Activated CD8-positive, alpha-beta memory T cell treated with anti-CD3 and anti-CD28 coated beads, Interleukin-2, amount 50 U/mL, for 48 hours (primary cell): ENCODE results near the gene PLEKHS1.
"Not testable (repeated sequence)": the region's sequence is repeated elsewhere in the genome, so short reads cannot be mapped to it uniquely, and the experiment has no call there.

ENCODE experiments used
- DNase-seq: peaks from one replicate; pipeline ENCODE4 v3.0.0-alpha.2; 2020

The PLEKHS1 gene

GRCh38 chr10:113802997-113803396, 51.5 kb downstream of the PLEKHS1 start:
- no peak for DNase-seq

- no peak for DNase-seq
Observed at GRCh38 chr10:113806503-113806902, 55.0 kb downstream of the PLEKHS1 start.

- DNase-seq: no peak
Observed at GRCh38 chr10:113808168-113808567, 56.7 kb downstream of the PLEKHS1 start.

- DNase-seq: not testable (repeated sequence)
Observed at GRCh38 chr10:113814700-113815099, 63.2 kb downstream of the PLEKHS1 start.

- no peak for DNase-seq
Observed at GRCh38 chr10:113819989-113820388, 68.5 kb downstream of the PLEKHS1 start.

- no peak for DNase-seq
Observed at GRCh38 chr10:113820507-113820906, 69.0 kb downstream of the PLEKHS1 start.

GRCh38 chr10:113821306-113821705, 69.8 kb downstream of the PLEKHS1 start:
- DNase-seq: not testable (repeated sequence)

- DNase-seq: no peak
Observed at GRCh38 chr10:113822174-113822573, 70.7 kb downstream of the PLEKHS1 start.

GRCh38 chr10:113823389-113823788, 71.9 kb downstream of the PLEKHS1 start:
- DNase-seq: no peak

- DNase-seq: no peak
Observed at GRCh38 chr10:113825791-113826190, 74.3 kb downstream of the PLEKHS1 start.

- DNase-seq: not testable (repeated sequence)
Observed at GRCh38 chr10:113828567-113828966, 77.1 kb downstream of the PLEKHS1 start.
